ENCODE data around the gene PRDX5.

PRDX5 gene

GRCh38 chr11:64304316-64305072 is 13.4 kb upstream of the PRDX5 start:
- peak overlapping the region; percentile 91 for H3K18ac ChIP-seq (ENCODE audit: low read length)
- peak overlapping the region; percentile 82 for H2AK5ac ChIP-seq (ENCODE audit: low read depth, low read length)
- peak overlapping the region; percentile 87 for H2AFZ ChIP-seq (ENCODE audit: low read length)
- peak overlapping the region; percentile 58 for H3K27ac ChIP-seq (replicated peaks; ENCODE audit: low read length)
- peak overlapping the region; percentile 79 for H2BK15ac ChIP-seq (ENCODE audit: low read length)
- no peak overlapping the region for H4K91ac ChIP-seq (ENCODE audit: low read depth, low read length, poor library complexity)
- peak overlapping the region; percentile 57 to 83 for H3K4me3 ChIP-seq (ENCODE audit: low read length in 2 of 2)
- no peak overlapping the region for H4K8ac ChIP-seq (ENCODE audit: low read depth, low read length)
- H2BK120ac ChIP-seq (ENCODE audit: low read depth, low read length) = no peak overlapping the region
- H2BK12ac ChIP-seq (ENCODE audit: low read length) = peak overlapping the region; percentile 14
- H3K36me3 ChIP-seq (replicated peaks in 1 of 2; ENCODE audit: control insufficient read depth in 2 of 2, insufficient read depth in 2 of 2, low read length in 2 of 2) = peaks cover 3 to 4% of the 10 kb centered on the region in 2 donors
- H3K9me3 ChIP-seq (replicated peaks in 1 of 2; ENCODE audit: control insufficient read depth in 2 of 2, insufficient read depth in 1 of 2, low read depth in 1 of 2, low read length in 2 of 2) = no peaks in the 10 kb centered on the region
- peak overlapping the region; percentile 75 for H3K23ac ChIP-seq (ENCODE audit: low read depth, low read length, poor library complexity)
- peak overlapping the region; percentile 50 for H3K9ac ChIP-seq (ENCODE audit: low read depth, low read length, poor library complexity)
- H3K4me2 ChIP-seq (ENCODE audit: insufficient read depth, low read length, poor library complexity, severe bottlenecking) = peak overlapping the region; percentile 93
- peak overlapping the region; percentile 42 for H2BK5ac ChIP-seq (ENCODE audit: low read length)
- peaks cover 10% of the 10 kb centered on the region for H3K79me1 ChIP-seq (ENCODE audit: low read depth, low read length)
- peak; percentile 89 for DNase-seq (ENCODE audit: low spot score)
- H3K14ac ChIP-seq (ENCODE audit: low read length) = peak overlapping the region; percentile 17
- peaks cover 12 to 23% of the 10 kb centered on the region in 2 donors for H3K4me1 ChIP-seq (ENCODE audit: control insufficient read depth in 2 of 2, insufficient read depth in 1 of 2, low read depth in 1 of 2, low read length in 2 of 2)
- no peak overlapping the region for H3K4ac ChIP-seq (ENCODE audit: low read length)
- WGBS, 2 donors (ENCODE audit: extremely low coverage in 2 of 2, insufficient read length in 2 of 2, insufficient replicate concordance in 1 of 2) = no CpG with 5 or more reads among the region's 46 CpGs
- H3K27me3 ChIP-seq (ENCODE audit: control insufficient read depth in 3 of 3, insufficient read depth in 3 of 3, low read depth in 1 of 3, low read length in 3 of 3) = peaks cover 12 to 32% (median 19%) of the 10 kb centered on the region in 3 experiments

- peaks cover 12 to 16% of the 10 kb centered on the region in 2 donors for H3K4me1 ChIP-seq (ENCODE audit: control insufficient read depth in 2 of 2, insufficient read depth in 1 of 2, low read depth in 1 of 2, low read length in 2 of 2)
- H3K9ac ChIP-seq (ENCODE audit: low read depth, low read length, poor library complexity) = peak within 1 kb of the TSS; percentile 97
- no peak within 1 kb of the TSS for H3K4ac ChIP-seq (ENCODE audit: low read length)
- peak within 1 kb of the TSS; percentile 95 for H3K23ac ChIP-seq (ENCODE audit: low read depth, low read length, poor library complexity)
- H4K91ac ChIP-seq (ENCODE audit: low read depth, low read length, poor library complexity) = no peak within 1 kb of the TSS
- H3K9me3 ChIP-seq (replicated peaks in 1 of 2; ENCODE audit: control insufficient read depth in 2 of 2, insufficient read depth in 1 of 2, low read depth in 1 of 2, low read length in 2 of 2) = no peaks in the 10 kb centered on the region
- peak within 1 kb of the TSS; percentile 98 for H3K18ac ChIP-seq (ENCODE audit: low read length)
- H3K36me3 ChIP-seq (replicated peaks in 1 of 2; ENCODE audit: control insufficient read depth in 2 of 2, insufficient read depth in 2 of 2, low read length in 2 of 2) = peaks cover 3 to 6% of the 10 kb centered on the region in 2 donors
- peak within 1 kb of the TSS; percentile 84 for H3K27ac ChIP-seq (replicated peaks; ENCODE audit: low read length)
- peak within 1 kb of the TSS; percentile 77 for H2AK5ac ChIP-seq (ENCODE audit: low read depth, low read length)
- H2BK120ac ChIP-seq (ENCODE audit: low read depth, low read length) = no peak within 1 kb of the TSS
- H2AFZ ChIP-seq (ENCODE audit: low read length) = peak within 1 kb of the TSS; percentile 94
- peak within 1 kb of the TSS; percentile 93 for H3K4me2 ChIP-seq (ENCODE audit: insufficient read depth, low read length, poor library complexity, severe bottlenecking)
- WGBS, 2 donors (ENCODE audit: extremely low coverage in 2 of 2, insufficient read length in 2 of 2, insufficient replicate concordance in 1 of 2) = no CpG with 5 or more reads among the region's 81 CpGs
- H2BK12ac ChIP-seq (ENCODE audit: low read length) = peak within 1 kb of the TSS; percentile 75
- peaks cover 5 to 25% (median 12%) of the 10 kb centered on the region in 3 experiments for H3K27me3 ChIP-seq (ENCODE audit: control insufficient read depth in 3 of 3, insufficient read depth in 3 of 3, low read depth in 1 of 3, low read length in 3 of 3)
- H4K8ac ChIP-seq (ENCODE audit: low read depth, low read length) = no peak within 1 kb of the TSS
- peak within 1 kb of the TSS; percentile 79 for H2BK15ac ChIP-seq (ENCODE audit: low read length)
- peak within 1 kb of the TSS; percentile 88 to 92 for H3K4me3 ChIP-seq (ENCODE audit: low read length in 2 of 2)
- peak; percentile 99 for DNase-seq (ENCODE audit: low spot score)
- H3K14ac ChIP-seq (ENCODE audit: low read length) = peak within 1 kb of the TSS; percentile 71
- H3K79me1 ChIP-seq (ENCODE audit: low read depth, low read length) = peaks cover 10% of the 10 kb centered on the region
- peak within 1 kb of the TSS; percentile 42 for H2BK5ac ChIP-seq (ENCODE audit: low read length)
Observed at GRCh38 chr11:64305075-64305690, 12.7 kb upstream of the PRDX5 start, which contains the start of gene ESRRA. TSS of gene ESRRA (plus strand) at chr11:64305524. CDS start at chr11:64307180, 1,656 bp downstream.

GRCh38 chr11:64305691-64306562 is 12.0 kb upstream of the PRDX5 start:
- Histone ChIP-seq H3K9ac (ENCODE audit: low read depth, low read length, poor library complexity) (peak overlapping the region; percentile 97), H4K8ac (ENCODE audit: low read depth, low read length) (no peak overlapping the region), H4K91ac (ENCODE audit: low read depth, low read length, poor library complexity) (no peak overlapping the region), H3K9me3 (replicated peaks in 1 of 2; ENCODE audit: control insufficient read depth in 2 of 2, insufficient read depth in 1 of 2, low read depth in 1 of 2, low read length in 2 of 2) (no peaks in the 10 kb centered on the region), H3K36me3 (replicated peaks in 1 of 2; ENCODE audit: control insufficient read depth in 2 of 2, insufficient read depth in 2 of 2, low read length in 2 of 2) (peaks cover 3 to 9% of the 10 kb centered on the region in 2 donors), H2BK120ac (ENCODE audit: low read depth, low read length) (no peak overlapping the region), H2BK15ac (ENCODE audit: low read length) (peak overlapping the region; percentile 3), H3K4ac (ENCODE audit: low read length) (no peak overlapping the region), H3K4me2 (ENCODE audit: insufficient read depth, low read length, poor library complexity, severe bottlenecking) (peak overlapping the region; percentile 91), H2AK5ac (ENCODE audit: low read depth, low read length) (no peak overlapping the region), H3K27me3 (ENCODE audit: control insufficient read depth in 3 of 3, insufficient read depth in 3 of 3, low read depth in 1 of 3, low read length in 3 of 3) (peaks cover 0 to 17% (median 5%) of the 10 kb centered on the region in 3 experiments), H3K23ac (ENCODE audit: low read depth, low read length, poor library complexity) (peak overlapping the region; percentile 95), H3K27ac (replicated peaks; ENCODE audit: low read length) (peak overlapping the region; percentile 84), H2BK12ac (ENCODE audit: low read length) (peak overlapping the region; percentile 75), H3K4me3 (ENCODE audit: low read length in 2 of 2) (peak overlapping the region; percentile 88 to 92), H3K79me1 (ENCODE audit: low read depth, low read length) (peaks cover 10% of the 10 kb centered on the region), H2AFZ (ENCODE audit: low read length) (peak overlapping the region; percentile 94), H3K4me1 (ENCODE audit: control insufficient read depth in 2 of 2, insufficient read depth in 1 of 2, low read depth in 1 of 2, low read length in 2 of 2) (peaks cover 9 to 12% of the 10 kb centered on the region in 2 donors), H3K14ac (ENCODE audit: low read length) (peak overlapping the region; percentile 71), H3K18ac (ENCODE audit: low read length) (peak overlapping the region; percentile 98), H2BK5ac (ENCODE audit: low read length) (peak overlapping the region; percentile 7)
- peak; percentile 67 for DNase-seq (ENCODE audit: low spot score)
- WGBS, 2 donors (ENCODE audit: extremely low coverage in 2 of 2, insufficient read length in 2 of 2, insufficient replicate concordance in 1 of 2) = no CpG with 5 or more reads among the region's 71 CpGs

Data from neuronal stem cell (in vitro differentiated cells).